Nephron progenitor cell (in vitro differentiated cells): ENCODE data around the gene APCS.

Source experiments
- DNase-seq: peaks from one replicate; pipeline ENCODE4 v3.0.0; 2021
- H3K27ac Mint-ChIP-seq: 2 replicates; pipeline ENCODE4 v1.8.0; 2021; ENCODE audit warnings: mild to moderate bottlenecking, moderate library complexity, mixed read lengths
- H3K27me3 Mint-ChIP-seq: 2 replicates; pipeline ENCODE4 v1.8.0; 2021; ENCODE audit warnings: mild to moderate bottlenecking, low read depth, mixed read lengths; ENCODE audit not compliant: poor library complexity
- H3K36me3 Mint-ChIP-seq: 2 replicates; pipeline ENCODE4 v1.8.0; 2021; ENCODE audit warnings: low read depth, mixed read lengths
- H3K4me1 Mint-ChIP-seq: 2 replicates; pipeline ENCODE4 v1.8.0; 2021; ENCODE audit warnings: mixed read lengths
- H3K4me3 Mint-ChIP-seq: 2 replicates; pipeline ENCODE4 v1.8.0; 2021; ENCODE audit warnings: mild to moderate bottlenecking, moderate library complexity, mixed read lengths
- H3K9me3 Mint-ChIP-seq: 2 replicates; pipeline ENCODE4 v1.8.0; 2021; ENCODE audit warnings: mild to moderate bottlenecking, moderate library complexity, mixed read lengths
- CTCF ChIP-seq: fragments of 200-600 bp; sonication (generic); IDR thresholded peaks from 2 replicates; pipeline ENCODE4 v1.5.0; 2021; ENCODE audit warnings: antibody characterized with exemption

Gene APCS

GRCh38 chr1:159561497-159561896 is 26.1 kb upstream of the APCS start:
- Mint-ChIP-seq H3K9me3 (peaks cover 44% of the 10 kb centered on the region), H3K4me1 (no peaks in the 10 kb centered on the region), H3K27me3 (peaks cover 13% of the 10 kb centered on the region), H3K27ac (no peak overlapping the region), H3K36me3 (no peaks in the 10 kb centered on the region), H3K4me3 (no peak overlapping the region)
- no peak for DNase-seq
- no peak for TF ChIP-seq CTCF

GRCh38 chr1:159562680-159563079 is 24.9 kb upstream of the APCS start:
- Mint-ChIP-seq H3K36me3 (no peaks in the 10 kb centered on the region), H3K4me1 (no peaks in the 10 kb centered on the region), H3K27ac (no peak overlapping the region), H3K4me3 (no peak overlapping the region), H3K9me3 (peaks cover 34% of the 10 kb centered on the region), H3K27me3 (peaks cover 13% of the 10 kb centered on the region)
- DNase-seq, result no peak
- TF ChIP-seq CTCF, result no peak

GRCh38 chr1:159577446-159577845 is 10.2 kb upstream of the APCS start:
- Mint-ChIP-seq H3K36me3 (no peaks in the 10 kb centered on the region), H3K27ac (no peak overlapping the region), H3K27me3 (peaks cover 2% of the 10 kb centered on the region), H3K9me3 (peaks cover 42% of the 10 kb centered on the region), H3K4me1 (no peaks in the 10 kb centered on the region), H3K4me3 (no peak overlapping the region)
- DNase-seq, result no peak
- no peak for TF ChIP-seq CTCF

GRCh38 chr1:159580340-159580739 is 7.3 kb upstream of the APCS start:
- Mint-ChIP-seq H3K4me1 (no peaks in the 10 kb centered on the region), H3K4me3 (no peak overlapping the region), H3K9me3 (peaks cover 33% of the 10 kb centered on the region), H3K36me3 (no peaks in the 10 kb centered on the region), H3K27ac (no peak overlapping the region), H3K27me3 (peaks cover 7% of the 10 kb centered on the region)
- DNase-seq, result no peak
- no peak for TF ChIP-seq CTCF

- Mint-ChIP-seq H3K27me3 (peaks cover 7% of the 10 kb centered on the region), H3K4me1 (no peaks in the 10 kb centered on the region), H3K36me3 (no peaks in the 10 kb centered on the region), H3K4me3 (no peak overlapping the region), H3K9me3 (peaks cover 25% of the 10 kb centered on the region), H3K27ac (no peak overlapping the region)
- TF ChIP-seq CTCF, result no peak
- no peak for DNase-seq
Observed at GRCh38 chr1:159581422-159581821, 6.2 kb upstream of the APCS start.

GRCh38 chr1:159584536-159584935 is 3.1 kb upstream of the APCS start:
- Mint-ChIP-seq H3K27ac (no peak overlapping the region), H3K4me3 (no peak overlapping the region), H3K36me3 (no peaks in the 10 kb centered on the region), H3K27me3 (peaks cover 4% of the 10 kb centered on the region), H3K4me1 (no peaks in the 10 kb centered on the region), H3K9me3 (peaks cover 21% of the 10 kb centered on the region)
- no peak for TF ChIP-seq CTCF
- DNase-seq, result no peak
